MCF 10A (cell line): ENCODE measurements around the gene FLT3. TPM values are rescaled to one million over a fixed set of nuclear protein-coding genes. Genes with fewer than 3 reads are reported as not detected.

Source experiments
- BruUV-seq: library from RNA; stranded (reverse); fragments of 400-500 nt; replicated peaks from 2 replicates; lab custom pipeline; 2021; lab: Mats Ljungman, UMichigan
- CTCF ChIA-PET: fragments of 300-600 bp; sonication (Branson Sonifier 250); formaldehyde crosslinking; extraction: SDS; loops from one replicate; lab custom pipeline; 2021; ENCODE audit warnings: antibody characterized with exemption, inconsistent platforms; lab: Yijun Ruan, JAX
- POLR2A ChIA-PET: fragments of 300-600, 350-650 bp; sonication (Branson Sonifier 250); formaldehyde crosslinking; extraction: SDS; loops from one replicate; lab custom pipeline; 2020; ENCODE audit warnings: antibody characterized with exemption, inconsistent platforms; lab: Yijun Ruan, JAX
- DNase-seq: peaks from one replicate; pipeline ENCODE4 v3.0.0-alpha.2; 2018; ENCODE audit not compliant: unreplicated experiment
- H3K27ac Mint-ChIP-seq: one replicate; pipeline ENCODE4 v1.8.0; 2022; ENCODE audit warnings: mild to moderate bottlenecking, low read depth, mixed read lengths; ENCODE audit not compliant: unreplicated experiment
- H3K27me3 Mint-ChIP-seq: one replicate; pipeline ENCODE4 v1.8.0; 2022; ENCODE audit warnings: mixed read lengths; ENCODE audit not compliant: insufficient read depth, unreplicated experiment
- H3K36me3 Mint-ChIP-seq: one replicate; pipeline ENCODE4 v1.8.0; 2022; ENCODE audit warnings: mild to moderate bottlenecking, moderate library complexity, mixed read lengths; ENCODE audit not compliant: insufficient read depth, unreplicated experiment
- H3K4me1 Mint-ChIP-seq: one replicate; pipeline ENCODE4 v1.8.0; 2022; ENCODE audit warnings: mixed read lengths; ENCODE audit not compliant: insufficient read depth, unreplicated experiment
- H3K4me3 Mint-ChIP-seq: one replicate; pipeline ENCODE4 v1.8.0; 2022; ENCODE audit warnings: mild to moderate bottlenecking, moderate library complexity, mixed read lengths; ENCODE audit not compliant: unreplicated experiment
- H3K9me3 Mint-ChIP-seq: one replicate; pipeline ENCODE4 v1.8.0; 2022; ENCODE audit warnings: mixed read lengths; ENCODE audit not compliant: unreplicated experiment
- CTCF ChIP-seq: fragments of 200-600 bp; IDR thresholded peaks from one replicate; pipeline ENCODE4 v1.8.0; 2022; ENCODE audit warnings: antibody characterized with exemption, mild to moderate bottlenecking; ENCODE audit not compliant: unreplicated experiment
- intact Hi-C: fragments of 100-400 bp; cut with micrococcal nuclease; formaldehyde crosslinking; loops from 2 replicates; pipeline ENCODE4 v1.14.1; 2022
- total RNA-seq: library from RNA; stranded (reverse); gene quantifications from 2 replicates; pipeline ENCODE4 v1.2.3, GENCODE V29; 2022

FLT3 gene
- total RNA-seq, 1 experiment from 2014 or later: not detected

GRCh38 chr13:27973291-27973690, 127.1 kb downstream of the FLT3 start:
- H3K36me3 Mint-ChIP-seq: no peaks in the 10 kb centered on the region
- intact Hi-C loops: no loop called here
- H3K4me1 Mint-ChIP-seq: no peaks in the 10 kb centered on the region
- no peak for DNase-seq
- H3K27ac Mint-ChIP-seq: no peak overlapping the region
- BruUV-seq: no TSS peak
- TF ChIP-seq CTCF: no peak
- CTCF ChIA-PET: interaction anchor here (0.9 to 2.6 kb wide), 3 partner anchors 11 to 611 kb away, joined by 3 to 10 read pairs (median 4); no protein-coding TSS in a partner anchor
- H3K4me3 Mint-ChIP-seq: no peak overlapping the region
- H3K27me3 Mint-ChIP-seq: peaks cover 68% of the 10 kb centered on the region
- POLR2A ChIA-PET: no interaction called here
- no peaks in the 10 kb centered on the region for H3K9me3 Mint-ChIP-seq

GRCh38 chr13:27972478-27972820, 127.9 kb downstream of the FLT3 start:
- Mint-ChIP-seq H3K27me3 (peaks cover 68% of the 10 kb centered on the region), H3K4me3 (no peak overlapping the region), H3K36me3 (no peaks in the 10 kb centered on the region), H3K9me3 (no peaks in the 10 kb centered on the region), H3K27ac (no peak overlapping the region), H3K4me1 (no peaks in the 10 kb centered on the region)
- TF ChIP-seq CTCF: no peak
- POLR2A ChIA-PET: no interaction called here
- no peak for DNase-seq
- intact Hi-C loops: no loop called here
- CTCF ChIA-PET: interaction anchor here (0.6 to 1.5 kb wide), 4 partner anchors 11 to 610 kb away, joined by 3 to 8 read pairs (median 4); no protein-coding TSS in a partner anchor
- BruUV-seq: no TSS peak

GRCh38 chr13:27971776-27972477, 128.4 kb downstream of the FLT3 start:
- ChIA-PET CTCF (interaction anchor here (0.5 to 1.7 kb wide), 6 partner anchors 11 to 610 kb away, joined by 3 to 8 read pairs (median 4); no protein-coding TSS in a partner anchor), POLR2A (no interaction called here)
- no peaks in the 10 kb centered on the region for H3K4me1 Mint-ChIP-seq
- no TSS peak for BruUV-seq
- H3K27me3 Mint-ChIP-seq: peaks cover 68% of the 10 kb centered on the region
- H3K4me3 Mint-ChIP-seq: no peak overlapping the region
- no peaks in the 10 kb centered on the region for H3K36me3 Mint-ChIP-seq
- intact Hi-C loops: no loop called here
- no peak overlapping the region for H3K27ac Mint-ChIP-seq
- TF ChIP-seq CTCF: no peak
- DNase-seq: no peak
- H3K9me3 Mint-ChIP-seq: no peaks in the 10 kb centered on the region

DNA sequence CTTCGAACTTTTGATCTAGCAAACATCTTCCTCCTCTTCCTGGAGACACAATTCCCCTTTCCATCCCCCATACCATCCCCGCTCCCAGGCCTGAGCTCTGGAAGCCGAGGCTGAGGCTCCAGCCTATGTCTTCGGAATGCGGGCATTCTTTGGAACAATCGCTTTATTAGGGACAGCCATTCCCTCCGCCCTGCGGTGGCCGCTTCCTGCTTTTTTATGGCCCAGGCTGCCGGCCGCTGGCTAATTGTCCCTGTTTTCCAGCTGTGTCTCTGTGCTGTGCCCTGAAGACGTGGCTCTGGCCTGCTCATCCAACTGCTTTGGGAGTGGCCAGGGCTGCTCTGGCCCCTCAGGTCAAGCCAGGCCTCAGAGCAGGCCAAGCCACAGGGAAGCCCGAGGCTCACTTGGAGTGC, 129.1 kb downstream of the FLT3 start:
- POLR2A ChIA-PET: no interaction called here
- Mint-ChIP-seq H3K4me3 (no peak overlapping the region), H3K4me1 (no peaks in the 10 kb centered on the region), H3K27me3 (peaks cover 65% of the 10 kb centered on the region), H3K36me3 (no peaks in the 10 kb centered on the region), H3K9me3 (no peaks in the 10 kb centered on the region), H3K27ac (no peak overlapping the region)
- no peak for DNase-seq
- BruUV-seq: no TSS peak
- CTCF ChIA-PET: interaction anchor here (0.5 to 2.0 kb wide), 5 partner anchors 11 to 145 kb away, joined by 3 to 8 read pairs (median 6); no protein-coding TSS in a partner anchor
- no peak for TF ChIP-seq CTCF
- intact Hi-C loops: no loop called here
